ENCODE data around the gene KRTAP10-3. TPM values are rescaled to one million over a fixed set of nuclear protein-coding genes. Genes with fewer than 3 reads are reported as not detected.

The KRTAP10-3 gene
- total and polyA plus RNA-seq, 11 donors = not detected

DNA sequence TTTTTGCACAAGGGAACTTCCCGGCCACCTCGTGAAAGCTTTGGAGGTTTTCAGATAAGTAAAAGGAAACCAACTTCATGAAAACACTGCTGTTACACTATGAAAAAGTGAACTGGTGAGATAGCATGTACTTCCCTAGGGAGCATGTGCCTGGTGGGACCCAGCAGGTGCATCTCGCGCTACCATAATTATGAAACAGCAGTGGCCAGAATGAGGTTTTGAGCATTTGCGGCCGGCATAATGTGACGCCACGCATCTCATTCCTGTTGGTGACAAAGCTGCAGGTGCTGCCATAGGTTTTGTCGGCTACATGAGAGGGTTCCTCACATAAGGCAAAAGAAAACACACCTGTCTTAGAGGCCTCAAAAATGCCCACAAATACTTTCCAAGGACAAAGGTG is 1.7 kb downstream of the KRTAP10-3 start:
- intact Hi-C loops (cut with DNase I) = no loop called here
- Histone ChIP-seq H3K27ac (no peak overlapping the region), H3K4me3 (no peak overlapping the region), H3K27me3 (peaks cover 0 to 40% (median 9%) of the 10 kb centered on the region in 9 donors), H3K36me3 (no peaks in the 10 kb centered on the region), H3K4me1 (no peaks in the 10 kb centered on the region), H3K9me3 (peaks cover 0 to 19% (median 0%) of the 10 kb centered on the region in 12 donors)
- 75 to 83% (median 78%) methylated on average over 9 of the region's 9 CpGs for WGBS, 4 donors
- TF ChIP-seq, protein P1, sequence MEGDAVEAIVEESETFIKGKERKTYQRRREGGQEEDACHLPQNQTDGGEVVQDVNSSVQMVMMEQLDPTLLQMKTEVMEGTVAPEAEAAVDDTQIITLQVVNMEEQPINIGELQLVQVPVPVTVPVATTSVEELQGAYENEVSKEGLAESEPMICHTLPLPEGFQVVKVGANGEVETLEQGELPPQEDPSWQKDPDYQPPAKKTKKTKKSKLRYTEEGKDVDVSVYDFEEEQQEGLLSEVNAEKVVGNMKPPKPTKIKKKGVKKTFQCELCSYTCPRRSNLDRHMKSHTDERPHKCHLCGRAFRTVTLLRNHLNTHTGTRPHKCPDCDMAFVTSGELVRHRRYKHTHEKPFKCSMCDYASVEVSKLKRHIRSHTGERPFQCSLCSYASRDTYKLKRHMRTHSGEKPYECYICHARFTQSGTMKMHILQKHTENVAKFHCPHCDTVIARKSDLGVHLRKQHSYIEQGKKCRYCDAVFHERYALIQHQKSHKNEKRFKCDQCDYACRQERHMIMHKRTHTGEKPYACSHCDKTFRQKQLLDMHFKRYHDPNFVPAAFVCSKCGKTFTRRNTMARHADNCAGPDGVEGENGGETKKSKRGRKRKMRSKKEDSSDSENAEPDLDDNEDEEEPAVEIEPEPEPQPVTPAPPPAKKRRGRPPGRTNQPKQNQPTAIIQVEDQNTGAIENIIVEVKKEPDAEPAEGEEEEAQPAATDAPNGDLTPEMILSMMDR (IDR thresholded peaks at IDR 0.05) = no peak
- DNase-seq (no peak), ATAC-seq (no peak)

DNA sequence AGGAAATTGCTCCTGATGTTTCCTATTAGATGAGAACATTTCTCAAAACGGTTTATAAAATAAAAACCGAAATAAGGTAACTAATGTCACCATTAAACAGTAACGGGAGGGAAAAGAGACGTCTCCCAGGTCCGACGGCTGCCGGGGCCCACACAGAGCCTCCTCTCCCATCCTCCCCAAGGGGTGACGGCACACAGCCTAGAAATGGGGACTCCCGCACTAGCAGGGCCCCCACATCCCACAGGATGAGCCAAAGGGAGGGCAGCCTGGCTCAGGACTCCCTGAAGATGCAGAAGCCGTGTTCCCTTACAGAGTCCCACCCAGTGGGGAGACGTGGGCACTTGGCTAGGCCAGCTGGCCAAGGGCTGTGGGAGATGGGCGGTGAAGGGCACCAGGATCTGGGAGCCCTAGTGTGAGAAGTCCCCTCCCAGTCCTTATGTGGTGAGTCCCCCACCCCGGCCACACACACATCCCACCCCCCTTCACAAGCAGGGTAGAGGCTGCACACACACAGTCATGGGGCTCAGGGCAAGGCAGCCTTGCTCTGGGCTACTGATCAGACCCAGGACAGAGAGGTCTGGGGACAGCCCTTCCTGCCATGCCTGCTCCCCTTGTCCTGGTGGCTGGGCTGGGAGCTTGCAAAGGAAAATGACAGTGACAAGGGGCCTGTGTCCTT is 3.3 kb downstream of the KRTAP10-3 start:
- intact Hi-C loops (cut with DNase I) = no loop called here
- no peak for ATAC-seq

DNA sequence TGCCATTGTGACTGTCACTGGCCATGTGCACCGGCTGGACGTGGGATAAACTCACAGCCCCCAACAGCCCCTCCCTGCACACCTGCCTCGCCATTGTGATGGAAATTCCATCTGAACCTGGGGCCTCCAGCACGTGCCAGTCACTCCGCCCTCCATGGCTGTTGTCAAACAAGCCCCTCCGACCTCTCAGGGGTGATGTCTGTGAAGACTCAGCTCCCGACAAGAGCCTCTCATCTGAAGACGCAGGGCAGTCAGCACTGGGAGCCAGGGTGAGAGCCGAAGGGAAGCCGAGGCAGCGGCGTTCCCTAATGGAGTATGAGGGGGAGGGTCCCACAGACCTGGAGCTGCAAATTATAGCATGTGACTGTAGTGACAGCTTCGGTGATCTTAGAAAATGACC is 5.9 kb downstream of the KRTAP10-3 start:
- Histone ChIP-seq H3K27ac (no peak overlapping the region), H3K4me1 (no peaks in the 10 kb centered on the region), H3K27me3 (peaks cover 0 to 60% (median 10%) of the 10 kb centered on the region in 9 donors), H3K9me3 (peaks cover 0 to 5% (median 0%) of the 10 kb centered on the region in 12 donors), H3K36me3 (no peaks in the 10 kb centered on the region), H3K4me3 (no peak overlapping the region)
- peak in 1 of 5 donors; percentile 8 for DNase-seq
- WGBS, 4 donors = 61 to 69% (median 68%) methylated on average over 13 of the region's 13 CpGs
- no peak for ATAC-seq
- intact Hi-C loops (cut with DNase I) = no loop called here
- no peak for TF ChIP-seq POLR2A (IDR thresholded peaks at IDR 0.05)
- TF ChIP-seq, protein P1 (IDR thresholded peaks at IDR 0.05) = no peak

More for the DNA sequence above, 3.3 kb downstream of the KRTAP10-3 start:
- Histone ChIP-seq H3K27ac (no peak overlapping the region), H3K4me3 (no peak overlapping the region), H3K4me1 (no peaks in the 10 kb centered on the region), H3K27me3 (peaks cover 0 to 44% (median 9%) of the 10 kb centered on the region in 9 donors), H3K36me3 (no peaks in the 10 kb centered on the region), H3K9me3 (peaks cover 0 to 11% (median 0%) of the 10 kb centered on the region in 12 donors)
- 75 to 81% (median 79%) methylated on average over 13 of the region's 13 CpGs for WGBS, 4 donors
- no peak for TF ChIP-seq POLR2A (IDR thresholded peaks at IDR 0.05)
- TF ChIP-seq, protein P1 (IDR thresholded peaks at IDR 0.05) = no peak
- peak in 1 of 5 donors; percentile 5 for DNase-seq

DNA sequence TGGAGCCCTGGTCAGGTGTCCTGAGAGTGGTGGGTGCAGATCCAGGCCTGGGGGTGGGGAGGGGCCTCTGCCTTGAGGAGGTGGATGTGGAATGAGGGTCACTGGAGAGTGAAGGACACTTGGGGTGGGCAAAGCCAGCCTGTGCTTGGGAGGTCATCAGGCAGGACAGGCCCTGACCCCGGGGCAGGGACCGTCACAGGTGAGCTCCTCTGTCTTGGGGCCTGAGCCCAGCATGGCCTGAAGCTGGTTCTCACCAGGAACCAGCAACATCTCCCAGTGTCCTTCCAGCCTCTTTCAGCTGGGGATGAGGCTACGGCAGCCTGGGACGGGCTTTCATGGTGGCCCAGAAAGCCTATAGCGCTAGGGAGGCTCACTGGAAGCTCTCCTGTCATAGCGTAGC is 6.5 kb downstream of the KRTAP10-3 start:
- peaks cover 0 to 56% (median 10%) of the 10 kb centered on the region in 9 donors for H3K27me3 ChIP-seq
- H3K27ac ChIP-seq = no peak overlapping the region
- H3K4me3 ChIP-seq = no peak overlapping the region
- no peaks in the 10 kb centered on the region for H3K36me3 ChIP-seq
- H3K4me1 ChIP-seq = no peaks in the 10 kb centered on the region
- WGBS, 4 donors = 86 to 95% (median 90%) methylated on average over 5 to 6 of the region's 6 CpGs
- ATAC-seq (no peak), DNase-seq (peak in 2 of 5 donors; percentile 8 to 15)
- TF ChIP-seq, protein P1 (IDR thresholded peaks at IDR 0.05) = no peak
- no peak for TF ChIP-seq POLR2A (IDR thresholded peaks at IDR 0.05)
- intact Hi-C loops (cut with DNase I) = no loop called here
- H3K9me3 ChIP-seq = peaks cover 0 to 9% (median 0%) of the 10 kb centered on the region in 12 donors

Data from heart left ventricle (tissue), 16 donors.